DND-41 (cell line): Measurements from ENCODE around the gene MYLK.
A peak's percentile ranks its signal among the peaks of the same experiment; 100 is the strongest.

Experiments used
- ATAC-seq: fragments of 200-7000 bp; cut with Tn5 transposase; 3 replicates; pipeline ENCODE4 v1.9.1; 2021; ENCODE audit warnings: low read depth; ENCODE audit not compliant: insufficient read depth
- DNase-seq: peaks from one replicate; pipeline ENCODE4 v3.0.0-alpha.2; 2020
- H2AFZ ChIP-seq: 2 replicates; pipeline ENCODE4 v1.6.0; 2012; ENCODE audit warnings: low read depth, low read length
- H3K27ac ChIP-seq: 2 replicates; pipeline ENCODE4 v1.5.1; 2012; ENCODE audit warnings: low read length, inconsistent platforms
- H3K27me3 ChIP-seq: fragments of 200-600 bp; sonication (generic); 2 replicates; pipeline ENCODE4 v1.6.0; 2012; ENCODE audit warnings: low read length, mild to moderate bottlenecking, inconsistent platforms; ENCODE audit not compliant: insufficient read depth, poor library complexity
- H3K36me3 ChIP-seq: 2 replicates; pipeline ENCODE4 v1.5.1; 2012; ENCODE audit warnings: low read length, inconsistent platforms; ENCODE audit not compliant: insufficient read depth
- H3K4me1 ChIP-seq: 2 replicates; pipeline ENCODE4 v1.5.1; 2012; ENCODE audit warnings: mild to moderate bottlenecking, low read length; ENCODE audit not compliant: insufficient read depth
- H3K4me2 ChIP-seq: 2 replicates; pipeline ENCODE4 v1.6.0; 2012; ENCODE audit warnings: mild to moderate bottlenecking, moderate library complexity, low read length, inconsistent platforms; ENCODE audit not compliant: insufficient read depth
- H3K4me3 ChIP-seq, 2 experiments: fragments of 200-600 bp in 1 of 2; shearing (Covaris generic) in 1 of 2; 2 replicates each; pipeline ENCODE4 v1.5.1; 2012 to 2016; ENCODE audit warnings: inconsistent platforms in 2 of 2, low read length in 2 of 2, mild to moderate bottlenecking in 2 of 2, low read depth in 1 of 2, moderate library complexity in 1 of 2
- H3K79me2 ChIP-seq: 2 replicates; pipeline ENCODE4 v1.6.0; 2012; ENCODE audit warnings: low read length, inconsistent platforms; ENCODE audit not compliant: insufficient read depth
- H3K9ac ChIP-seq: 2 replicates; pipeline ENCODE4 v1.6.0; 2012; ENCODE audit warnings: low read depth, mild to moderate bottlenecking, inconsistent platforms, low read length, moderate library complexity
- H3K9me3 ChIP-seq: 2 replicates; pipeline ENCODE4 v1.5.1; 2012; ENCODE audit warnings: low read length, moderate library complexity, mild to moderate bottlenecking, inconsistent platforms; ENCODE audit not compliant: insufficient read depth, severe bottlenecking
- H4K20me1 ChIP-seq: 2 replicates; pipeline ENCODE4 v1.6.0; 2012; ENCODE audit warnings: low read length; ENCODE audit not compliant: insufficient read depth
- EZH2 ChIP-seq: IDR thresholded peaks from 3 replicates; pipeline ENCODE4 v1.6.1; 2012; ENCODE audit warnings: borderline replicate concordance, low read depth, mild to moderate bottlenecking, moderate library complexity, low read length, inconsistent platforms; ENCODE audit not compliant: severe bottlenecking
- TF ChIP-seq, protein P1 (sequence below): IDR thresholded peaks from 2 replicates; pipeline ENCODE4 v1.5.1; 2012; ENCODE audit warnings: borderline replicate concordance, low read length, moderate library complexity, mild to moderate bottlenecking; ENCODE audit not compliant: poor library complexity, severe bottlenecking; ENCODE audit errors: extremely low read depth

Gene MYLK

GRCh38 chr3:123880998-123881561, 3.1 kb downstream of the MYLK start:
- Histone ChIP-seq H3K4me3 (no peak overlapping the region), H3K4me1 (no peaks in the 10 kb centered on the region)

DNA sequence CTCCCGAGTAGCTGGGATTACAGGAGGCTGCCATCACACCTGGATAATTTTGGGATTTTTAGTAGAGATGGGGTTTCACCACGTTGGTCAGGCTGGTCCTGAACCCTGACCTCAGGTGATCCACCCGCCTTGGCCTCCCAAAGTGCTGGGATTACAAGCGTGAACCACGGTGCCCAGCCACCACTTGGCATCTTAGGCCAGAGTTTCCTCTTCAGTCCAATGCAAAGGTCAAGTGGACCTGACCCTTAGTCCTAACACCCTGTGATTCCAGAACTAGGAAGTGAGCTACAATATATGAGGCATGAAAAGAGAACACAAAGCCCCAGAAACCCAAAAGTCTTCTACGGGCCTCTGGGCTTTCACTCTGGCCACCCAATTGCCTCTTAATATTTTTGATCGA, 5.3 kb downstream of the MYLK start:
- ATAC-seq: no peak

More at GRCh38 chr3:123880998-123881561, 3.1 kb downstream of the MYLK start:
- H3K4me2 ChIP-seq: no peak overlapping the region
- H3K36me3 ChIP-seq: no peaks in the 10 kb centered on the region
- H3K27me3 ChIP-seq: no peaks in the 10 kb centered on the region
- no peaks in the 10 kb centered on the region for H4K20me1 ChIP-seq
- DNase-seq: no peak
- H3K9ac ChIP-seq: no peak overlapping the region
- H2AFZ ChIP-seq: peak overlapping the region; percentile 5; the same call in 1 of the 2 replicates
- no peaks in the 10 kb centered on the region for H3K79me2 ChIP-seq
- no peak overlapping the region for H3K27ac ChIP-seq
- no peak for ATAC-seq
- no peak for TF ChIP-seq EZH2
- TF ChIP-seq, protein P1, sequence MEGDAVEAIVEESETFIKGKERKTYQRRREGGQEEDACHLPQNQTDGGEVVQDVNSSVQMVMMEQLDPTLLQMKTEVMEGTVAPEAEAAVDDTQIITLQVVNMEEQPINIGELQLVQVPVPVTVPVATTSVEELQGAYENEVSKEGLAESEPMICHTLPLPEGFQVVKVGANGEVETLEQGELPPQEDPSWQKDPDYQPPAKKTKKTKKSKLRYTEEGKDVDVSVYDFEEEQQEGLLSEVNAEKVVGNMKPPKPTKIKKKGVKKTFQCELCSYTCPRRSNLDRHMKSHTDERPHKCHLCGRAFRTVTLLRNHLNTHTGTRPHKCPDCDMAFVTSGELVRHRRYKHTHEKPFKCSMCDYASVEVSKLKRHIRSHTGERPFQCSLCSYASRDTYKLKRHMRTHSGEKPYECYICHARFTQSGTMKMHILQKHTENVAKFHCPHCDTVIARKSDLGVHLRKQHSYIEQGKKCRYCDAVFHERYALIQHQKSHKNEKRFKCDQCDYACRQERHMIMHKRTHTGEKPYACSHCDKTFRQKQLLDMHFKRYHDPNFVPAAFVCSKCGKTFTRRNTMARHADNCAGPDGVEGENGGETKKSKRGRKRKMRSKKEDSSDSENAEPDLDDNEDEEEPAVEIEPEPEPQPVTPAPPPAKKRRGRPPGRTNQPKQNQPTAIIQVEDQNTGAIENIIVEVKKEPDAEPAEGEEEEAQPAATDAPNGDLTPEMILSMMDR: peak; percentile 42
- no peaks in the 10 kb centered on the region for H3K9me3 ChIP-seq

DNA sequence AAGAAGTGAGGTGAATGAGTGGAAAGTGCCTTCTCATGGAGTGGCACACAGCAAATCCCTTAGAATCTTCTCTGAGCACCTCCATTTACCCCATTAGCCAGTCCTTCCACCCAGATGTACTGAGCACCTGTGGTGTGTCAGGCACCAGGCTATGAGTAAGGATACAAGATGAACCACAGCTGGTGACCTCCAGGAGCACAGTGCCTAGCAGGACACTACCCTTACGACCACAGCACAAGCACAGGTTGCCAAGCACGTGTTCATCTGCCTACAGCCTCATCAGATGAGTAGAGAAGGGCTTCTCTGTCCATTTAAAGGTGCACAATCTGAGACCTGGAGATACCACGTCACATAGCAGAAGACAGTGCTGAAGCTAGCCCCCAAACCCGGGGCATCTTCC, 6.2 kb downstream of the MYLK start:
- Histone ChIP-seq H3K9ac (no peak overlapping the region), H3K27me3 (no peaks in the 10 kb centered on the region), H3K27ac (no peak overlapping the region), H4K20me1 (no peaks in the 10 kb centered on the region), H3K36me3 (no peaks in the 10 kb centered on the region), H3K9me3 (no peaks in the 10 kb centered on the region), H3K4me3 (no peak overlapping the region), H3K4me1 (no peaks in the 10 kb centered on the region), H3K79me2 (no peaks in the 10 kb centered on the region), H2AFZ (no peak overlapping the region), H3K4me2 (no peak overlapping the region)
- DNase-seq: no peak
- ATAC-seq: no peak
- TF ChIP-seq EZH2: no peak
- TF ChIP-seq, protein P1: no peak

More for the DNA sequence above, 5.3 kb downstream of the MYLK start:
- no peaks in the 10 kb centered on the region for H3K79me2 ChIP-seq
- H3K4me3 ChIP-seq: no peak overlapping the region
- no peaks in the 10 kb centered on the region for H3K36me3 ChIP-seq
- no peaks in the 10 kb centered on the region for H4K20me1 ChIP-seq
- no peak overlapping the region for H2AFZ ChIP-seq
- no peak overlapping the region for H3K9ac ChIP-seq
- H3K27me3 ChIP-seq: no peaks in the 10 kb centered on the region
- no peak for DNase-seq
- H3K4me2 ChIP-seq: no peak overlapping the region
- TF ChIP-seq, protein P1: no peak
- TF ChIP-seq EZH2: no peak
- H3K4me1 ChIP-seq: no peaks in the 10 kb centered on the region
- H3K27ac ChIP-seq: no peak overlapping the region
- H3K9me3 ChIP-seq: no peaks in the 10 kb centered on the region

DNA sequence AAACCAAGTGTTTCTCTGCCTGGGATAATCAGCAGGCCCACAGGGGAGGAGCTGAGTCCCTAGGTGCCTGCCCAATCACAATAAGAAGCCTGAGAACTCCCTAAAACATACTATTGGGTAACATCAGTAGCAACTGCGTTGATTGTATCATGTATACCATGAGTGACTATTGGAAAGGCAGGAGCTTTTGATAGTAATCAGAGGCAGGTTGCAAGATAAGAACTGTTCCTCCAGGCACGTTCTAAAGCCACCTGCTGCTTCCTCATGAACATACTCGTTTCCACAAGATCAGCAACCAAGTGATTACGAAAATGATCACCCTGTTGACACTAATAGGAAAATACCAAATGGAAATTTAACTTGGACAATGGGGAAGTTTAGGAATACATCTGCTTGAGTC, 6.7 kb downstream of the MYLK start:
- H3K79me2 ChIP-seq: no peaks in the 10 kb centered on the region
- H2AFZ ChIP-seq: no peak overlapping the region
- no peak overlapping the region for H3K9ac ChIP-seq
- H3K27ac ChIP-seq: no peak overlapping the region
- no peaks in the 10 kb centered on the region for H3K4me1 ChIP-seq
- H3K27me3 ChIP-seq: no peaks in the 10 kb centered on the region
- H3K4me2 ChIP-seq: no peak overlapping the region
- H3K36me3 ChIP-seq: no peaks in the 10 kb centered on the region
- no peak for DNase-seq
- H3K9me3 ChIP-seq: no peaks in the 10 kb centered on the region
- no peak for ATAC-seq
- TF ChIP-seq, protein P1: no peak
- TF ChIP-seq EZH2: no peak
- no peaks in the 10 kb centered on the region for H4K20me1 ChIP-seq
- no peak overlapping the region for H3K4me3 ChIP-seq
